Effector memory CD8-positive, alpha-beta T cell (primary cell): ENCODE measurements around the gene LCN6.
"Not testable (repeated sequence)": the region's sequence is repeated elsewhere in the genome, so short reads cannot be mapped to it uniquely, and the experiment has no call there.

ENCODE experiments used
- ATAC-seq: fragments of 150-1000 bp; cut with Tn5 transposase; replicated peaks from 2 replicates; pipeline ENCODE4 v1.10.0; 2021; ENCODE audit warnings: mild to moderate bottlenecking, moderate library complexity
- DNase-seq, 3 experiments: peaks; one replicate each; pipeline ENCODE4 v3.0.0; 2021
- H3K27ac Mint-ChIP-seq, 2 donors: one replicate each; pipeline ENCODE4 v1.8.0; 2022; ENCODE audit warnings: mild to moderate bottlenecking in 2 of 2, mixed read lengths in 2 of 2, moderate library complexity in 2 of 2
- H3K27me3 Mint-ChIP-seq, 2 donors: one replicate each; pipeline ENCODE4 v1.8.0; 2022; ENCODE audit warnings: mixed read lengths in 2 of 2
- H3K36me3 Mint-ChIP-seq: one replicate; pipeline ENCODE4 v1.8.0; 2022; ENCODE audit warnings: mild to moderate bottlenecking, moderate library complexity, mixed read lengths; ENCODE audit not compliant: insufficient read depth
- H3K4me1 Mint-ChIP-seq, 2 donors: one replicate each; pipeline ENCODE4 v1.8.0; 2022; ENCODE audit warnings: low read depth in 2 of 2, mixed read lengths in 2 of 2
- H3K4me3 Mint-ChIP-seq, 2 donors: one replicate each; pipeline ENCODE4 v1.8.0; 2022; ENCODE audit warnings: mild to moderate bottlenecking in 2 of 2, mixed read lengths in 2 of 2, moderate library complexity in 2 of 2
- H3K9me3 Mint-ChIP-seq, 2 donors: one replicate each; pipeline ENCODE4 v1.8.0; 2022; ENCODE audit warnings: mixed read lengths in 2 of 2

The LCN6 gene

GRCh38 chr9:136719195-136719880 lies 29.0 kb downstream of the LCN6 start:
- no peak for DNase-seq

GRCh38 chr9:136718345-136719194 lies 29.8 kb downstream of the LCN6 start:
- Mint-ChIP-seq H3K27ac (peak overlapping the region in 1 of 2 donors; percentile 49), H3K9me3 (no peaks in the 10 kb centered on the region), H3K4me1 (peaks cover 4 to 7% of the 10 kb centered on the region in 2 donors), H3K4me3 (no peak overlapping the region), H3K36me3 (peaks cover 16% of the 10 kb centered on the region), H3K27me3 (peaks cover 25 to 45% of the 10 kb centered on the region in 2 donors)
- no peak for DNase-seq
- ATAC-seq, result no peak

More at GRCh38 chr9:136719195-136719880, 29.0 kb downstream of the LCN6 start:
- no peaks in the 10 kb centered on the region for H3K9me3 Mint-ChIP-seq
- H3K4me1 Mint-ChIP-seq, result peaks cover 5 to 13% of the 10 kb centered on the region in 2 donors
- peaks cover 17 to 37% of the 10 kb centered on the region in 2 donors for H3K27me3 Mint-ChIP-seq
- H3K36me3 Mint-ChIP-seq, result peaks cover 24% of the 10 kb centered on the region
- no peak overlapping the region for H3K27ac Mint-ChIP-seq
- peak; percentile 19 for ATAC-seq
- no peak overlapping the region for H3K4me3 Mint-ChIP-seq

GRCh38 chr9:136717399-136717798 lies 30.9 kb downstream of the LCN6 start:
- peaks cover 3 to 4% of the 10 kb centered on the region in 2 donors for H3K4me1 Mint-ChIP-seq
- ATAC-seq (no peak), DNase-seq (no peak)
- H3K9me3 Mint-ChIP-seq, result no peaks in the 10 kb centered on the region
- H3K27me3 Mint-ChIP-seq, result peaks cover 25 to 52% of the 10 kb centered on the region in 2 donors
- H3K4me3 Mint-ChIP-seq, result no peak overlapping the region
- no peak overlapping the region for H3K27ac Mint-ChIP-seq
- H3K36me3 Mint-ChIP-seq, result peaks cover 4% of the 10 kb centered on the region

- Mint-ChIP-seq H3K9me3 (no peaks in the 10 kb centered on the region), H3K27ac (no peak overlapping the region), H3K4me1 (peaks cover 5 to 8% of the 10 kb centered on the region in 2 donors), H3K27me3 (peaks cover 45 to 73% of the 10 kb centered on the region in 2 donors), H3K4me3 (no peak overlapping the region), H3K36me3 (peaks cover 3% of the 10 kb centered on the region)
- ATAC-seq (no peak), DNase-seq (no peak)
These were observed 33.4 kb downstream of the LCN6 start for GRCh38 chr9:136714893-136715274.

- H3K9me3 Mint-ChIP-seq, result no peaks in the 10 kb centered on the region
- no peak for DNase-seq
- H3K4me3 Mint-ChIP-seq, result no peak overlapping the region
- peaks cover 47 to 79% of the 10 kb centered on the region in 2 donors for H3K27me3 Mint-ChIP-seq
- ATAC-seq, result no peak
- H3K4me1 Mint-ChIP-seq, result peaks cover 5 to 6% of the 10 kb centered on the region in 2 donors
- no peak overlapping the region for H3K27ac Mint-ChIP-seq
- peaks cover 3% of the 10 kb centered on the region for H3K36me3 Mint-ChIP-seq
These were observed 34.0 kb downstream of the LCN6 start for GRCh38 chr9:136714096-136714892.

- DNase-seq, result no peak
- Mint-ChIP-seq H3K36me3 (peaks cover 3% of the 10 kb centered on the region), H3K27me3 (peaks cover 46 to 86% of the 10 kb centered on the region in 2 donors), H3K4me3 (no peak overlapping the region), H3K27ac (no peak overlapping the region), H3K9me3 (no peaks in the 10 kb centered on the region), H3K4me1 (peaks cover 4% of the 10 kb centered on the region in 2 donors)
- no peak for ATAC-seq
These were observed 34.8 kb downstream of the LCN6 start for GRCh38 chr9:136713550-136713949.

- DNase-seq, result no peak
- no peak overlapping the region for H3K27ac Mint-ChIP-seq
- H3K4me3 Mint-ChIP-seq, result no peak overlapping the region
These were observed 35.4 kb downstream of the LCN6 start for GRCh38 chr9:136712690-136713544.

GRCh38 chr9:136711751-136712689 lies 36.3 kb downstream of the LCN6 start, which contains the start of gene DIPK1B:
TSS of gene DIPK1B (plus strand) at chr9:136712572. CDS start at chr9:136712666, 94 bp downstream.
- no peak for DNase-seq
- Mint-ChIP-seq H3K9me3 (no peaks in the 10 kb centered on the region), H3K27ac (peak within 1 kb of the TSS in 1 of 2 donors; percentile 51), H3K27me3 (peaks cover 42 to 83% of the 10 kb centered on the region in 2 donors), H3K4me1 (peaks cover 3 to 4% of the 10 kb centered on the region in 2 donors), H3K36me3 (peaks cover 3% of the 10 kb centered on the region), H3K4me3 (peak within 1 kb of the TSS; percentile 74 to 75)
- ATAC-seq, result peak; percentile 59

More at GRCh38 chr9:136712690-136713544, 35.4 kb downstream of the LCN6 start:
- ATAC-seq, result no peak
- Mint-ChIP-seq H3K27me3 (peaks cover 42 to 86% of the 10 kb centered on the region in 2 donors), H3K4me1 (peaks cover 3 to 4% of the 10 kb centered on the region in 2 donors), H3K9me3 (no peaks in the 10 kb centered on the region), H3K36me3 (peaks cover 3% of the 10 kb centered on the region)

GRCh38 chr9:136711219-136711648 lies 37.1 kb downstream of the LCN6 start:
- Mint-ChIP-seq H3K4me3 (peak overlapping the region; percentile 74 to 75), H3K27ac (peak overlapping the region in 1 of 2 donors; percentile 51), H3K27me3 (peaks cover 42 to 77% of the 10 kb centered on the region in 2 donors)
- H3K4me1 Mint-ChIP-seq, ATAC-seq, DNase-seq, H3K9me3 Mint-ChIP-seq, H3K36me3 Mint-ChIP-seq: not testable (repeated sequence)

- H3K27ac Mint-ChIP-seq, result peak overlapping the region in 1 of 2 donors; percentile 44
- DNase-seq (no peak), ATAC-seq (no peak)
- peaks cover 3% of the 10 kb centered on the region for H3K36me3 Mint-ChIP-seq
- peaks cover 4 to 5% of the 10 kb centered on the region in 2 donors for H3K4me1 Mint-ChIP-seq
- no peaks in the 10 kb centered on the region for H3K9me3 Mint-ChIP-seq
- H3K27me3 Mint-ChIP-seq, result peaks cover 35 to 76% of the 10 kb centered on the region in 2 donors
- H3K4me3 Mint-ChIP-seq, result peak overlapping the region in 1 of 2 donors; percentile 75
These were observed 37.8 kb downstream of the LCN6 start for GRCh38 chr9:136710543-136710942.

GRCh38 chr9:136709454-136710109 lies 38.7 kb downstream of the LCN6 start:
- H3K27ac Mint-ChIP-seq, result no peak overlapping the region
- H3K36me3 Mint-ChIP-seq, result peaks cover 8% of the 10 kb centered on the region
- DNase-seq (no peak), ATAC-seq (no peak)
- H3K4me1 Mint-ChIP-seq, result peaks cover 4 to 5% of the 10 kb centered on the region in 2 donors
- H3K27me3 Mint-ChIP-seq, result peaks cover 33 to 74% of the 10 kb centered on the region in 2 donors
- no peak overlapping the region for H3K4me3 Mint-ChIP-seq
- H3K9me3 Mint-ChIP-seq, result no peaks in the 10 kb centered on the region
